ENCODE data around the gene PPP2R5B.

Gene PPP2R5B

DNA sequence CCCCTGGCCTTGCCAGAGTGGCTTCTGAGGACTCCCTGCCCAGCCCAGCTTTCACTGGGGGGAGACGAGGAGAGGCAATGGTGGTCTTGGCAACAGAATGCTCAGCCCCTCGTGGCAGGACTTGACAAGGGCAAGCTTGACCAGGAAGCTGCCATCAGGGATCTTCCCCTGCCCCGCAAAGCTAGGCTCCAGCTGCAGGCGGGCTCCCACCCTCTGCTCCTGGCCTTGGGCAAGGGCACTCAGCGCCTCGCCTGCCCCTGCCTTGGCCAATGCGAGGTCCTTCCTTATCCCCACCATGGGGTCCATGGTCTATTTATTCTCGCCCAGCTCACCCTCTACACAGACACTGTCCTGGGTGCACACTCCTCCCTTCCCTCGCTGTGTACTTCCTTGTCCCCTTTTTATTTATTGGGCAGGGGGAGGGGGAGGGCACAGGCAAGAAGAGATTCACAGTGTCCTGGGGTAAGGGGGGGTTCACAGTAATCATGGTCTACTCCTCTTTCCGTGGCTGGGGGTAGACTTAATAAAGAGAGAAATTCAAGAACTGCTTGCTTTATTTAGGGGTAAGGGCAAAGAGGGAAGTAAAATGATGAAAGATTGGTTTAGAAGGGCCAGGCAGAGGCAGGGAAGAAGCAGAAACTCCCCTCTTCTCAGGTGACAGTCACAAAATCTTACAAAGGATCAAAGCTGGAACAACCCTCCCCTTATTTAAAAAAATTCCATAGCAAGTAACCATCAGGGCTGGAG, 9.6 kb downstream of the PPP2R5B start:
- no peak for DNase-seq (ENCODE audit: low read depth)
- H3K4me3 ChIP-seq (replicated peaks; ENCODE audit: low read depth, low read length): no peak overlapping the region
- no peak for TF ChIP-seq CTCF (IDR thresholded peaks at IDR 0.05; ENCODE audit: low read length, missing control alignments)

- DNase-seq (ENCODE audit: low read depth): no peak
- TF ChIP-seq CTCF (IDR thresholded peaks at IDR 0.05; ENCODE audit: low read length, missing control alignments): no peak
- H3K4me3 ChIP-seq (replicated peaks; ENCODE audit: low read depth, low read length): no peak overlapping the region
Measured at GRCh38 chr11:64934682-64935358, 10.3 kb downstream of the PPP2R5B start.

GRCh38 chr11:64935359-64936081, 11.0 kb downstream of the PPP2R5B start, which contains the start of gene GPHA2:
TSS of gene GPHA2 (minus strand) at chr11:64935893. CDS start at chr11:64935460, 433 bp downstream.
- peak; percentile 23 for DNase-seq (ENCODE audit: low read depth)
- TF ChIP-seq CTCF (IDR thresholded peaks at IDR 0.05; ENCODE audit: low read length, missing control alignments): no peak
- H3K4me3 ChIP-seq (replicated peaks; ENCODE audit: low read depth, low read length): no peak within 1 kb of the TSS

DNA sequence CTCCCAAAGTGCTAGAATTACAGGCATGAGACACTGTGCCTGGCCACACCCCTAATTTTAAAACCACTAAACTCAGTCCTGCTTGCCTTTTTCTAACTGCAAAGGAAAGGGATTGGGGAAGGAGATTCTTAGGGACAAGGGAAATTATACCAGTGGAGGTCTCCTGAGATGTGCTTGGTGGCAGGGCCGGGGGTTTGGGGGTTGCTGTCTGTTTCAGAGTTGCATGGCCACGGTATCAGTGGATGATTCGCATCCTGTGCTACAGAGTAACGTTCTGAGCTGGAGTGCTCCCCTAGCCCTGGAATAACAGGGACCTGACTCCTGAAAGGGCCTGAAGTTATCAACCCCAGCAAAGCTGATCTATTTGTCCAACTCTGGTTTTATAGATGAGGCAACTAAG, 12.1 kb downstream of the PPP2R5B start:
- DNase-seq (ENCODE audit: low read depth): no peak
- H3K4me3 ChIP-seq (replicated peaks; ENCODE audit: low read depth, low read length): no peak overlapping the region
- TF ChIP-seq CTCF (IDR thresholded peaks at IDR 0.05; ENCODE audit: low read length, missing control alignments): no peak

DNA sequence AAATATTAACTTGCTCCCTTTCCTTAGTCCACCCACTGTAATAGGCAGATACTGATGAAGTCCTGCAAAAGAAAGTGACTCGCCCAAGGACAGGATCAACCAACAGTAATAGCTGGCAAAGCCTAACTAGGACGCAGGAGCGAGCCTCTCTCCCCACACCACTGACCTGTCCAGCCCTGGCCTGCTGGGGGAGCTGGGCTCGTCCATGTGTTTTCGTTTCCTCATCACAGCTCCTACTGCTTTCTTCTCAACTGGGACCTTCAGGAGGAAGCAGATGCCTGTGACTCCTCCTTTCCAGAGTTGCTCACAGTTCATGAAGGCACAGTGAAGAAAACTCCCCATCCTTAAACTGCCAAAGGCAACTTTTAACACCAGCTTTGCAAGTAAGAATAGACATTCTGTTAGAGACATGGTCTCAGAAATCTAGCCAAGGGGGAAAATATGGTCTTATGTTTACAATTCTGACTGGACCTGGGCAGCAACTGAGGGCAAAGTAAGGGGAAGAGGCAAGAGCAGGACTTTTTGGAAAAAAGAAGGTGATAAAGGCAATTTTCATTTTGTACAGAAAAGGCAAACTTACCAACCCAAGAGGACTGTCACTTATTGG, 22.8 kb downstream of the PPP2R5B start:
- peak; percentile 22 for TF ChIP-seq CTCF (IDR thresholded peaks at IDR 0.05; ENCODE audit: low read length, missing control alignments)
- peak; percentile 25 for DNase-seq (ENCODE audit: low read depth)
- no peak overlapping the region for H3K4me3 ChIP-seq (replicated peaks; ENCODE audit: low read depth, low read length)

GRCh38 chr11:64951529-64951928, 27.0 kb downstream of the PPP2R5B start:
- TF ChIP-seq CTCF (IDR thresholded peaks at IDR 0.05; ENCODE audit: low read length, missing control alignments): no peak
- no peak overlapping the region for H3K4me3 ChIP-seq (replicated peaks; ENCODE audit: low read depth, low read length)
- DNase-seq (ENCODE audit: low read depth): no peak
